Kidney (tissue), 14 donors: ENCODE data around the gene GNG13. TPM values are rescaled to one million over a fixed set of nuclear protein-coding genes. Genes with fewer than 3 reads are reported as not detected.

Experiments used
- DNase-seq, 5 donors: peaks; one replicate each; pipeline ENCODE4 v3.0.0-alpha.2; 2013 to 2020
- FAIRE-seq: peaks from 2 replicates; lab custom pipeline; 2012; peaks lifted over from hg19 to GRCh38; lab: Jason Lieb, UNC
- H3K27ac ChIP-seq, 2 donors: one replicate each; pipeline ENCODE4 v1.7.0; 2013; ENCODE audit warnings: low read depth in 2 of 2, low read length in 2 of 2, inconsistent platforms in 1 of 2
- H3K27me3 ChIP-seq: one replicate; pipeline ENCODE4 v1.7.1; 2013; ENCODE audit warnings: low read length, inconsistent platforms; ENCODE audit not compliant: control insufficient read depth, insufficient read depth
- H3K36me3 ChIP-seq, 3 donors: one replicate each; pipeline versions ENCODE4 v1.7.0 to v1.7.1; 2013; ENCODE audit warnings: low read length in 3 of 3, control low read depth in 1 of 3, inconsistent platforms in 1 of 3; ENCODE audit not compliant: insufficient read depth in 3 of 3, control insufficient read depth in 2 of 3
- H3K4me1 ChIP-seq, 3 donors: one replicate each; pipeline versions ENCODE4 v1.7.0 to v1.7.1; 2013; ENCODE audit warnings: low read length in 3 of 3, inconsistent platforms in 1 of 3, low read depth in 1 of 3; ENCODE audit not compliant: control insufficient read depth in 2 of 3, insufficient read depth in 2 of 3
- H3K4me3 ChIP-seq, 3 donors: one replicate each; pipeline versions ENCODE4 v1.7.0 to v1.8.1; 2013; ENCODE audit warnings: low read length in 3 of 3, control low read depth in 1 of 3, inconsistent platforms in 1 of 3
- H3K9ac ChIP-seq, 3 donors: one replicate each; pipeline versions ENCODE4 v1.7.0 to v1.7.1; 2013; ENCODE audit warnings: low read length in 3 of 3, control low read depth in 1 of 3, inconsistent platforms in 1 of 3
- H3K9me3 ChIP-seq, 3 donors: one replicate each; pipeline versions ENCODE4 v1.7.0 to v1.7.1; 2013; ENCODE audit warnings: low read length in 3 of 3, control low read depth in 1 of 3, inconsistent platforms in 1 of 3; ENCODE audit not compliant: control insufficient read depth in 2 of 3, insufficient read depth in 1 of 3
- intact Hi-C: fragments of 100-400 bp; cut with DNase I; formaldehyde crosslinking; loops from one replicate; pipeline ENCODE4 v1.11.1; 2022
- polyA plus RNA-seq: library from polyadenylated mRNA; stranded (reverse); fragments of 350-450 nt; fragmentation: Illumina TruSeq; extraction: RNeasy Lipid Tissue Mini Kit (QIAGEN cat#74804); gene quantifications from one replicate; pipeline ENCODE4 v1.2.3, GENCODE V29; 2014; ENCODE audit warnings: low read depth, low replicate concordance; ENCODE audit not compliant: insufficient read depth
- total RNA-seq: library from RNA; stranded (reverse); fragmentation: NEBNext Ultra II Directional; extraction: Animal tissue kit (Norgen Biotek cat#: 25700); gene quantifications from one replicate; pipeline ENCODE4 v1.2.1, GENCODE V29; 2021
- TF ChIP-seq, protein P1 (sequence below): IDR thresholded peaks from 3 replicates; pipeline ENCODE4 v1.5.1; 2012; ENCODE audit warnings: mild to moderate bottlenecking, moderate library complexity, borderline replicate concordance; ENCODE audit not compliant: insufficient read depth; ENCODE audit errors: extremely low read depth
- donor health status: control.
- donor health status: control.
- donor health status: control.
- donor health status: control.
- donor health status: control.
- donor health status: DM: yes; HTN: yes; CAD: no.
- donor health status: Normal renal cell carcinoma (clear cell type).

The GNG13 gene
- total and polyA plus RNA-seq, 2 donors from 2014 or later = not detected

DNA sequence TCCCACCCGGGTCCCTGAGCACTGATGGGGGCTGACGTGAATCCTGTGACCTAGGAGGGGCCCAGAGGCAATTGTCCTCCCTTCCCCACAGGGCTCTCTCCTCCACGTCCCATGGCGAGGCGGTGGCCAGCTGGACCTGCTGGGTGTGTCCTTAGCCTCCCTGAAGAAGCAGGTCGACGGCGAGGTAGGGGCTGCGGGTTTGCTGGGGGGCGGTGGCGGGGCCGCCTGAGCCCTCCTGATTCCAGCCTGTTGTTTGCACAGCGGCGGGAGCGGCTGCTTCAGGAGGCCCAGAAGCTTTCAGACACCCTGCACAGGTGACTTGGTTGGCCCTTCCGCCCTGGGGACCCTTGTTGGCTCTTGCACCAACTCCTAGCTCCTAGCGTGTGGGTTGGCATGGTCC is 10.4 kb downstream of the GNG13 start:
- no peak overlapping the region for H3K27ac ChIP-seq
- intact Hi-C loops = no loop called here
- H3K36me3 ChIP-seq = no peaks in the 10 kb centered on the region
- TF ChIP-seq, protein P1, sequence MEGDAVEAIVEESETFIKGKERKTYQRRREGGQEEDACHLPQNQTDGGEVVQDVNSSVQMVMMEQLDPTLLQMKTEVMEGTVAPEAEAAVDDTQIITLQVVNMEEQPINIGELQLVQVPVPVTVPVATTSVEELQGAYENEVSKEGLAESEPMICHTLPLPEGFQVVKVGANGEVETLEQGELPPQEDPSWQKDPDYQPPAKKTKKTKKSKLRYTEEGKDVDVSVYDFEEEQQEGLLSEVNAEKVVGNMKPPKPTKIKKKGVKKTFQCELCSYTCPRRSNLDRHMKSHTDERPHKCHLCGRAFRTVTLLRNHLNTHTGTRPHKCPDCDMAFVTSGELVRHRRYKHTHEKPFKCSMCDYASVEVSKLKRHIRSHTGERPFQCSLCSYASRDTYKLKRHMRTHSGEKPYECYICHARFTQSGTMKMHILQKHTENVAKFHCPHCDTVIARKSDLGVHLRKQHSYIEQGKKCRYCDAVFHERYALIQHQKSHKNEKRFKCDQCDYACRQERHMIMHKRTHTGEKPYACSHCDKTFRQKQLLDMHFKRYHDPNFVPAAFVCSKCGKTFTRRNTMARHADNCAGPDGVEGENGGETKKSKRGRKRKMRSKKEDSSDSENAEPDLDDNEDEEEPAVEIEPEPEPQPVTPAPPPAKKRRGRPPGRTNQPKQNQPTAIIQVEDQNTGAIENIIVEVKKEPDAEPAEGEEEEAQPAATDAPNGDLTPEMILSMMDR = no peak
- H3K4me3 ChIP-seq = no peak overlapping the region
- peaks cover 0 to 15% (median 0%) of the 10 kb centered on the region in 3 donors for H3K4me1 ChIP-seq
- H3K9ac ChIP-seq = no peak overlapping the region
- H3K9me3 ChIP-seq = no peaks in the 10 kb centered on the region
- FAIRE-seq = no peak
- DNase-seq = no peak
- H3K27me3 ChIP-seq = no peaks in the 10 kb centered on the region

GRCh38 chr16:789191-789850 is 11.2 kb downstream of the GNG13 start:
- Histone ChIP-seq H3K4me1 (peaks cover 0 to 15% (median 0%) of the 10 kb centered on the region in 3 donors), H3K4me3 (peak overlapping the region in 1 of 3 donors; percentile 66), H3K36me3 (no peaks in the 10 kb centered on the region), H3K27me3 (no peaks in the 10 kb centered on the region), H3K9ac (no peak overlapping the region), H3K27ac (no peak overlapping the region), H3K9me3 (no peaks in the 10 kb centered on the region)
- TF ChIP-seq, protein P1 = no peak
- intact Hi-C loops = no loop called here
- FAIRE-seq (no peak), DNase-seq (no peak)

GRCh38 chr16:788399-789126 is 12.0 kb downstream of the GNG13 start, which contains the start of gene CHTF18:
Gene CHTF18 (plus strand): TSS chr16:788620. CDS start chr16:788685, 65 bp downstream.
- Histone ChIP-seq H3K36me3 (no peaks in the 10 kb centered on the region), H3K9me3 (no peaks in the 10 kb centered on the region), H3K4me3 (peak within 1 kb of the TSS; percentile 61 to 87 (median 81)), H3K9ac (peak within 1 kb of the TSS; percentile 39 to 89 (median 82)), H3K27ac (no peak within 1 kb of the TSS), H3K4me1 (peaks cover 0 to 15% (median 0%) of the 10 kb centered on the region in 3 donors), H3K27me3 (no peaks in the 10 kb centered on the region)
- DNase-seq = peak; percentile 95 to 97 (median 97)
- intact Hi-C loops = no loop called here
- no peak for FAIRE-seq
- TF ChIP-seq, protein P1 = no peak
